Adrenal gland (tissue), 12 donors: ENCODE measurements around the gene OR8B12. TPM values are rescaled to one million over a fixed set of nuclear protein-coding genes. Genes with fewer than 3 reads are reported as not detected.

Experiments
- DNase-seq, 7 donors: peaks; one replicate each; pipeline ENCODE4 v3.0.0-alpha.2; 2019 to 2020
- H3K27ac ChIP-seq, 5 donors: fragments of 200-600 bp; sonication (generic) in 4 of 5; 1 replicate in 3 of 5; 2 replicates in 2 of 5; pipeline versions ENCODE4 v1.5.1 to v1.8.0; 2016 to 2020; ENCODE audit warnings: mild to moderate bottlenecking in 1 of 5
- H3K27me3 ChIP-seq: fragments of 200-600 bp; 2 replicates; pipeline ENCODE4 v1.8.0; 2021
- H3K36me3 ChIP-seq, 2 donors: fragments of 200-600 bp; replicated peaks in 1 of 2; 1 replicate in 1 of 2; 2 replicates in 1 of 2; pipeline versions ENCODE4 v1.5.1 to v1.8.0; 2018 to 2022
- H3K4me1 ChIP-seq, 2 donors: fragments of 200-600 bp; replicated peaks in 1 of 2; 1 replicate in 1 of 2; 2 replicates in 1 of 2; pipeline versions ENCODE4 v1.5.1 to v1.8.0; 2018 to 2021
- H3K4me3 ChIP-seq, 4 donors: fragments of 200-600 bp; sonication (generic) in 3 of 4; one replicate each; pipeline ENCODE4 v1.5.1; 2016 to 2018
- H3K9me3 ChIP-seq, 3 donors: fragments of 200-600 bp; sonication (generic) in 1 of 3; replicated peaks in 1 of 3; 1 replicate in 2 of 3; 2 replicates in 1 of 3; pipeline versions ENCODE4 v1.5.1 to v1.8.0; 2016 to 2021
- CTCF ChIP-seq, 6 experiments: fragments of 450-650 bp in 4 of 6; fragments of 200-600 bp in 2 of 6; sonication (generic) in 1 of 6; IDR thresholded peaks; 1 replicate in 5 of 6; 2 replicates in 1 of 6; pipeline versions ENCODE4 v1.5.1 to v1.8.0; 2016 to 2021; ENCODE audit warnings: antibody characterized with exemption in 6 of 6, mild to moderate bottlenecking in 2 of 6, moderate library complexity in 1 of 6
- POLR2A ChIP-seq, 2 donors: fragments of 450-650 bp; IDR thresholded peaks; one replicate each; pipeline ENCODE4 v1.6.1; 2017; ENCODE audit warnings: antibody characterized with exemption in 2 of 2, mild to moderate bottlenecking in 2 of 2, moderate library complexity in 1 of 2
- WGBS, 4 donors: extraction: QIAGEN DNeasy Blood & Tissue Kit in 2 of 4; methylation state at CpG; one replicate each; pipeline versions ENCODE4 v1.1.5 to v1.1.7; 2013 to 2017; 5-methylcytosine and 5-hydroxymethylcytosine counted together
- intact Hi-C, 2 donors: fragments of 100-400 bp; cut with DNase I; formaldehyde crosslinking; loops; one replicate each; pipeline versions ENCODE4 v1.14.1 to v1.15.0; 2022 to 2023
- polyA plus RNA-seq, 3 donors: library from polyadenylated mRNA; stranded (reverse); fragments of 200-250 nt in 2 of 3; fragments of 350-450 nt in 1 of 3; fragmentation: Illumina TruSeq in 1 of 3; extraction: RNeasy Lipid Tissue Mini Kit (QIAGEN cat#74804) in 1 of 3; gene quantifications; one replicate each; pipeline ENCODE4 v1.2.3, GENCODE V29; 2013 to 2014
- small RNA-seq, 2 donors: library from RNA; depleted of rRNA; stranded (forward); fragments of <200 nt; gene quantifications; one replicate each; pipeline ENCODE3, GENCODE V24; 2016
- total RNA-seq, 9 donors: library from RNA; depleted of rRNA in 4 of 9; stranded (reverse); fragments of >200 nt in 4 of 9; fragments of 120-200 nt in 1 of 9; fragmentation: NEBNext Ultra II Directional in 1 of 9; extraction: Animal tissue kit (Norgen Biotek cat#: 25700) in 1 of 9; gene quantifications; one replicate each; pipeline versions ENCODE4 v1.1.0 to v1.2.4, GENCODE V29; 2013 to 2023
- donor health status: healthy with polysubstance abuse.
- donor health status: Bipolar disorder and iron deficiency.
- donor health status: DM: yes; HTN: yes; CAD: no.
- donor health status: DM: no; HTN: no; CAD: no.
- donor health status: DM: no; HTN: no; CAD: no.
- donor health status: DM: yes; HTN: yes; CAD: no.

The OR8B12 gene
- total and polyA plus RNA-seq, 12 donors: not detected

- H3K36me3 ChIP-seq: no peaks in the 10 kb centered on the region
- WGBS, 4 donors: 58 to 66% (median 63%) methylated on average over 2 to 4 of the region's 4 CpGs
- TF ChIP-seq POLR2A (IDR thresholded peaks at IDR 0.05) (no peak), CTCF (IDR thresholded peaks at IDR 0.05) (no peak)
- H3K9me3 ChIP-seq: no peaks in the 10 kb centered on the region
- intact Hi-C loops: no loop called here
- DNase-seq: no peak
- H3K27ac ChIP-seq: no peak overlapping the region
- peaks cover 12% of the 10 kb centered on the region for H3K27me3 ChIP-seq
- no peak overlapping the region for H3K4me3 ChIP-seq
- H3K4me1 ChIP-seq: no peaks in the 10 kb centered on the region
Observed at GRCh38 chr11:124510279-124510678, 33.2 kb downstream of the OR8B12 start.

DNA sequence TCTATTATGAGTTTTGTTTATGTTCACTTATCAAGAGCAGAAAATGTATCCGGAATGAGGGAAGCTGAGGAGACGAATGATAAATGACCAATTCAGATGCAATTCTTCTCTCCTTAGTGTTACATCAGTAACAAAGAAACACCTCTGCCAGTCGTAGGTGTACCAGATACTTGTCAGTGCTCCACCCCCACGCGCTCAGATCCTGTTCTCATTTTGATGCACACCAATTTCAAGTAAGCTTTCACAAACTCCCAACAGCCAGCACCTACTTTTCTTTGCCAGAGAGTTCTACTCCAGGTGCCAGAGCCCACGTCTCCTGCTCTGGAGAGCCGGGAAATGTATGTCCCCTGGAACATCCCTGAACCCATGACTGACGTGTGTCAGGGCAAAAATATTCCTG, 43.7 kb downstream of the OR8B12 start:
- WGBS, 4 donors: 72 to 81% (median 73%) methylated on average over 8 of the region's 8 CpGs
- intact Hi-C loops: no loop called here
- TF ChIP-seq POLR2A (IDR thresholded peaks at IDR 0.05): no peak
- no peak for TF ChIP-seq CTCF (IDR thresholded peaks at IDR 0.05)
- Histone ChIP-seq H3K4me1 (no peaks in the 10 kb centered on the region), H3K9me3 (no peaks in the 10 kb centered on the region), H3K36me3 (no peaks in the 10 kb centered on the region), H3K27ac (no peak overlapping the region), H3K4me3 (no peak overlapping the region), H3K27me3 (peaks cover 2% of the 10 kb centered on the region)
- DNase-seq: no peak

GRCh38 chr11:124493016-124493655, 50.3 kb downstream of the OR8B12 start:
- Histone ChIP-seq H3K36me3 (no peaks in the 10 kb centered on the region), H3K9me3 (no peaks in the 10 kb centered on the region), H3K4me1 (no peaks in the 10 kb centered on the region), H3K27me3 (peaks cover 2% of the 10 kb centered on the region), H3K4me3 (no peak overlapping the region), H3K27ac (no peak overlapping the region)
- no peak for TF ChIP-seq POLR2A (IDR thresholded peaks at IDR 0.05)
- no peak for TF ChIP-seq CTCF (IDR thresholded peaks at IDR 0.05)
- 81 to 83% (median 82%) methylated on average over 4 of the region's 4 CpGs for WGBS, 4 donors
- intact Hi-C loops: no loop called here
- no peak for DNase-seq

Small RNA genes lying within 50 kb of the gene (small RNA-seq; reads per million reads assigned to genes)
- gene OR8A3P: 0 reads per million in 2 donors

Other genes starting within 250 kb of the OR8B12 start
- gene OR8D1, start 229.7 kb downstream of the OR8B12 start, total RNA-seq: not detected
- gene OR8D1, start 229.7 kb downstream of the OR8B12 start, polyA plus RNA-seq: not detected
- gene OR8D2, start 223.5 kb downstream of the OR8B12 start, total RNA-seq: not detected
- not detected for gene OR8D2, start 223.5 kb downstream of the OR8B12 start, polyA plus RNA-seq
- gene OR8B2, start 159.2 kb downstream of the OR8B12 start, total RNA-seq: not detected
- gene OR8B2, start 159.2 kb downstream of the OR8B12 start, polyA plus RNA-seq: not detected
- not detected for gene OR8B3, start 144.6 kb downstream of the OR8B12 start, total RNA-seq
- gene OR8B3, start 144.6 kb downstream of the OR8B12 start, polyA plus RNA-seq: not detected
- gene OR8B4, start 118.8 kb downstream of the OR8B12 start, total RNA-seq: not detected
- not detected for gene OR8B4, start 118.8 kb downstream of the OR8B12 start, polyA plus RNA-seq
- not detected for gene OR8B8, start 98.0 kb downstream of the OR8B12 start, total RNA-seq
- gene OR8B8, start 98.0 kb downstream of the OR8B12 start, polyA plus RNA-seq: not detected
- not detected for gene OR8A1, start 26.3 kb upstream of the OR8B12 start, total RNA-seq
- gene OR8A1, start 26.3 kb upstream of the OR8B12 start, polyA plus RNA-seq: not detected
- not detected for gene PANX3, start 67.8 kb upstream of the OR8B12 start, total RNA-seq
- not detected for gene PANX3, start 67.8 kb upstream of the OR8B12 start, polyA plus RNA-seq
- gene TBRG1, start 79.2 kb upstream of the OR8B12 start, total RNA-seq: 10 to 100 TPM; 22.3 to 41.4 (median 35.1) TPM
- 10 to 100 TPM; 38.4 to 66.7 (median 52.1) TPM for gene TBRG1, start 79.2 kb upstream of the OR8B12 start, polyA plus RNA-seq
- 10 to 100 TPM in 8 of 9 donors, 1 to 10 TPM in 1; 6.4 to 50.0 (median 30.3) TPM for gene SIAE, start 130.1 kb upstream of the OR8B12 start, total RNA-seq
- gene SIAE, start 130.1 kb upstream of the OR8B12 start, polyA plus RNA-seq: 10 to 100 TPM; 16.7 to 30.0 (median 16.7) TPM
- gene SPA17, start 130.2 kb upstream of the OR8B12 start, total RNA-seq: 1 to 10 TPM; 1.3 to 7.5 (median 2.8) TPM
- 10 to 100 TPM in 1 of 3 donors, 1 to 10 TPM in 2; 7.4 to 14.8 (median 8.0) TPM for gene SPA17, start 130.2 kb upstream of the OR8B12 start, polyA plus RNA-seq
- gene NRGN, start 196.3 kb upstream of the OR8B12 start, total RNA-seq: 1 to 10 TPM in 6 of 9 donors, under 1 TPM in 1, not detected in 2; 0.89 to 4.1 (median 3.3) TPM
- 10 to 100 TPM in 1 of 3 donors, 1 to 10 TPM in 2; 5.1 to 10.9 (median 9.6) TPM for gene NRGN, start 196.3 kb upstream of the OR8B12 start, polyA plus RNA-seq
- 1 to 10 TPM in 1 of 9 donors, under 1 TPM in 4, not detected in 4; 0.11 to 1.4 (median 0.28) TPM for gene VSIG2, start 208.6 kb upstream of the OR8B12 start, total RNA-seq
- 1 to 10 TPM in 1 of 3 donors, under 1 TPM in 2; 0.29 to 2.4 (median 0.67) TPM for gene VSIG2, start 208.6 kb upstream of the OR8B12 start, polyA plus RNA-seq
- 10 to 100 TPM in 8 of 9 donors, 1 to 10 TPM in 1; 8.2 to 36.9 (median 29.3) TPM for gene ESAM, start 218.6 kb upstream of the OR8B12 start, total RNA-seq
- gene ESAM, start 218.6 kb upstream of the OR8B12 start, polyA plus RNA-seq: 10 to 100 TPM; 17.1 to 31.2 (median 21.5) TPM